ENCODE measurements around the gene ERC2. TPM values are rescaled to one million over a fixed set of nuclear protein-coding genes. Genes with fewer than 3 reads are reported as not detected.

ERC2 gene
- total RNA-seq, 1 donor from 2014 or later, result 0.11 TPM

DNA sequence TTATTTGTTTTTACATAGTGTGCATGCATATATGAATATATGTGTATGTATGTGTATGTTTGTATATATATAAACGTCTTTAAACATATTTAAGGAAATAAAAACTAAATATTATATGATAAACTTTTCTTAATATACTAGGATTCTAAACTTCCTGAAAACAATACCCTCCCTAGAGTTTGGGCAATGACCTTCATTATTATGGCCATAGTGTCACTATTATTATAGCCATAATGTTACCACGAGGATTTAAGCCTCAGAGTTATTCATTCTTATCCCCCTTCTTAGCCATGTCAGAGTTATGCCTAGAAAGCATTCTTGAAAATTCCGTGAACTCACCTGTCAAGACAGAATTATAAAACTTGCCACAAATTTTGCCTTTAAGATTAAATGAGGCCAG, 335.5 kb downstream of the ERC2 start:
- no peaks in the 10 kb centered on the region for H3K9me3 ChIP-seq
- H3K4me3 ChIP-seq, result no peak overlapping the region
- no peak overlapping the region for H3K27ac ChIP-seq
- H3K27me3 ChIP-seq, result no peaks in the 10 kb centered on the region
- no peaks in the 10 kb centered on the region for H3K36me3 ChIP-seq
- intact Hi-C loops (cut with DNase I), result no loop called here
- H3K4me1 ChIP-seq, result peaks cover 0 to 7% of the 10 kb centered on the region in 2 donors
- TF ChIP-seq, protein P1, sequence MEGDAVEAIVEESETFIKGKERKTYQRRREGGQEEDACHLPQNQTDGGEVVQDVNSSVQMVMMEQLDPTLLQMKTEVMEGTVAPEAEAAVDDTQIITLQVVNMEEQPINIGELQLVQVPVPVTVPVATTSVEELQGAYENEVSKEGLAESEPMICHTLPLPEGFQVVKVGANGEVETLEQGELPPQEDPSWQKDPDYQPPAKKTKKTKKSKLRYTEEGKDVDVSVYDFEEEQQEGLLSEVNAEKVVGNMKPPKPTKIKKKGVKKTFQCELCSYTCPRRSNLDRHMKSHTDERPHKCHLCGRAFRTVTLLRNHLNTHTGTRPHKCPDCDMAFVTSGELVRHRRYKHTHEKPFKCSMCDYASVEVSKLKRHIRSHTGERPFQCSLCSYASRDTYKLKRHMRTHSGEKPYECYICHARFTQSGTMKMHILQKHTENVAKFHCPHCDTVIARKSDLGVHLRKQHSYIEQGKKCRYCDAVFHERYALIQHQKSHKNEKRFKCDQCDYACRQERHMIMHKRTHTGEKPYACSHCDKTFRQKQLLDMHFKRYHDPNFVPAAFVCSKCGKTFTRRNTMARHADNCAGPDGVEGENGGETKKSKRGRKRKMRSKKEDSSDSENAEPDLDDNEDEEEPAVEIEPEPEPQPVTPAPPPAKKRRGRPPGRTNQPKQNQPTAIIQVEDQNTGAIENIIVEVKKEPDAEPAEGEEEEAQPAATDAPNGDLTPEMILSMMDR (IDR thresholded peaks at IDR 0.05), result no peak
- DNase-seq (ENCODE audit: low spot score in 2 of 2), result no peak

DNA sequence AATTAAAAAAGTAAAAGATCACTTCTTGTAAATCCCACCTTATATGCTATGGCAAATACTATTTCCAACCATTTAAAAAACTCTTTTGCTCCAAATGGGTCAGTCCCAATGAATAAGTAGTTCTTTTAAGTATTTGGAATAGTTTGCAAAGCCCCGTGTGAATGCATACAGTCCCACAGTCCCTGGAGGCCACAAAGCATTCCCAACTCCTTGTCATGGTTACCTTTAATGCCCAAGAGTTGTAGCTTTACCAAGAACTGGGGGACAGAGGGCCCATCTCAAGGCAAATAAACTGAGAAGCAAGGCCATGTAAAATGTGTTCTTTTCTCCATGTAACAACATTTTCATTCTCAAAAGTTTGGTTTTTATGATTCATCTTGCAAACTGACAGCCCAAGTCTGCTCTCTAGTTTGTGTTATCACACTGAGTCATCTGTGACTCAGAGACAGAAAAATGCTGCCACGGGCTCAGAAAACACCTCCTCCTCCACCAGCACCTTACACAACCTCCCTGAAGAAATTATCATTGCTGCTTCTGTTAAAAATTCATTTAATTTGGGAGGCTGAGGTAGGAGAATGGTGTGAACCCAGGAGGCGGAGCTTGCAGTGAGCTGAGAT, 336.2 kb downstream of the ERC2 start:
- peak overlapping the region in 1 of 2 donors; percentile 13 for H3K27ac ChIP-seq

DNA sequence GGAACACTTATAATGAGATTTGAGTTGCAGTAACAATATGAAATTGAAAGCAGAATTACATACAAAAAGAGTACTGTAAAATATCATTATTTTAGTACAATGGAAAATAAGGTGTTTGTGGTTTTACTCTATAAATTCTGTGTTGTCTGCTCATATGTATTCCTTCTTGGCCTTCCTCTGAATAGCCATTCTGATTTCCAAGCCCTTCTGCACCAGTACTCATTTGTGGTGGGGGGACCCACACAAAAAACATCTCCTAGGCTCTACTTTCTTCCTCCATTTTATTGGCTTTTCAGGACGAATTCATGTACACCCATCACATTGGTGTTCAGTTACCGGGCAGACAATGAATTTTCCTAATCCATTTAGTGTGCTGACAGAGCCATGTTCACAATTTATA, 338.2 kb downstream of the ERC2 start:
- H3K4me1 ChIP-seq, result peaks cover 0 to 7% of the 10 kb centered on the region in 2 donors
- TF ChIP-seq, protein P1 (IDR thresholded peaks at IDR 0.05), result no peak
- no peak for DNase-seq (ENCODE audit: low spot score in 2 of 2)
- H3K27ac ChIP-seq, result no peak overlapping the region
- intact Hi-C loops (cut with DNase I), result no loop called here
- H3K9me3 ChIP-seq, result no peaks in the 10 kb centered on the region
- H3K27me3 ChIP-seq, result no peaks in the 10 kb centered on the region
- no peaks in the 10 kb centered on the region for H3K36me3 ChIP-seq
- H3K4me3 ChIP-seq, result no peak overlapping the region

More for the DNA sequence above, 336.2 kb downstream of the ERC2 start:
- intact Hi-C loops (cut with DNase I), result no loop called here
- Histone ChIP-seq H3K4me3 (no peak overlapping the region), H3K27me3 (no peaks in the 10 kb centered on the region), H3K9me3 (no peaks in the 10 kb centered on the region), H3K36me3 (no peaks in the 10 kb centered on the region), H3K4me1 (peaks cover 0 to 7% of the 10 kb centered on the region in 2 donors)
- TF ChIP-seq, protein P1 (IDR thresholded peaks at IDR 0.05), result no peak
- DNase-seq (ENCODE audit: low spot score in 2 of 2), result peak in 1 of 2 donors; percentile 64

DNA sequence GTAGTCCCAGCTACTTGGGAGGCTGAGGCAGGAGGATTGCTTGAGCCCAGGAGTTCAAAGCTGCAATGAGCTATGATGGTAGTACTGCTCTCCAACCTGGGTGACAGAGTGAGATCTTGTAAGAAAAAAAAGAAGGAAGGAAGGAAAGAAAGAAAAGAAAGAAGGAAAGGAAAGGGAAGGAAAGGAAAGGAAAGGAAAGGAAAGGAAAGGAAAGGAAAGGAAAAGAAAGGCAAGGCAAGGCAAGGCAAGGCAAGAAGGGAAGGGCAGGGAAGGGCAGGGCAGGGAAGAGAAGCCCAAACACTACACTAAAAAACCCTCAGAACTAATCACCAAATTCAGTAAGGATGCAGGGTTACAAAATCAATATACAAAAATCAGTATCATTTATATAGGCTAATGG, 341.6 kb downstream of the ERC2 start:
- no peaks in the 10 kb centered on the region for H3K36me3 ChIP-seq
- no peak for DNase-seq (ENCODE audit: low spot score in 2 of 2)
- H3K4me1 ChIP-seq, result peaks cover 0 to under 1% of the 10 kb centered on the region in 2 donors
- no peaks in the 10 kb centered on the region for H3K9me3 ChIP-seq
- TF ChIP-seq, protein P1 (IDR thresholded peaks at IDR 0.05), result no peak
- no peaks in the 10 kb centered on the region for H3K27me3 ChIP-seq
- no peak overlapping the region for H3K27ac ChIP-seq
- intact Hi-C loops (cut with DNase I), result no loop called here
- no peak overlapping the region for H3K4me3 ChIP-seq

DNA sequence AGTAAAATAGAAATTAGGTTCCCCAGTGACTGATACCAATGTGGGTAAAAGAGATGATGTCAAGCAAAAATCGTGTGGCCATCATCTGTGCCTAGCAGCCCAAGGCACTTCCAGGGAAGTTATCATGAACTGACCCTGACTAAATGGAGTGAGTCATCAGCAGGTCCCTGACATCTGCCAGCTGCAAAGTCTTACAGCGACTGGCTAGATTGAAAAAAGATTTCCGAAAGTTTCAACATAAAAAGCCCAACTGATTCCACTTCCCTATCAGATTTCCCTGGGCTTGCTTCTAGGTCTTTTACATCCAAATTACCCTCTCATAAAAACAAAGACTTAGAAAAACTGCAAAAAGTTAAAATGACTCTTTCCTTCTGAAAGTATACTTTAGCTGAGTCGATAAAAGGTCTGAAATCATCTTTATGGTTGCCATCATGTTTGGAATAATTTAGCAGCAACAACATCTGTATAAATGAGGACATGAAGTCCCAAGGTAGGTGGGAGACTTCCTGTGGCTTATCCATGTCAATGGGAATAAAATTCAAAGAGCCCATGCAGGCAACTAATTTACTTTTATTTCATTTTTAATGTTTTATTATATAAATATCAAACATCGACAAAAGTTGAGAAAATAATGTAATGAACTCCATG, 342.8 kb downstream of the ERC2 start:
- Histone ChIP-seq H3K4me1 (no peaks in the 10 kb centered on the region), H3K27ac (no peak overlapping the region)
- no peak for DNase-seq (ENCODE audit: low spot score in 2 of 2)

More for the DNA sequence above, 342.8 kb downstream of the ERC2 start:
- Histone ChIP-seq H3K27me3 (no peaks in the 10 kb centered on the region), H3K36me3 (no peaks in the 10 kb centered on the region), H3K9me3 (no peaks in the 10 kb centered on the region), H3K4me3 (no peak overlapping the region)
- intact Hi-C loops (cut with DNase I), result no loop called here
- TF ChIP-seq, protein P1 (IDR thresholded peaks at IDR 0.05), result no peak
